ENCODE results near the gene RBM8A.

DNA sequence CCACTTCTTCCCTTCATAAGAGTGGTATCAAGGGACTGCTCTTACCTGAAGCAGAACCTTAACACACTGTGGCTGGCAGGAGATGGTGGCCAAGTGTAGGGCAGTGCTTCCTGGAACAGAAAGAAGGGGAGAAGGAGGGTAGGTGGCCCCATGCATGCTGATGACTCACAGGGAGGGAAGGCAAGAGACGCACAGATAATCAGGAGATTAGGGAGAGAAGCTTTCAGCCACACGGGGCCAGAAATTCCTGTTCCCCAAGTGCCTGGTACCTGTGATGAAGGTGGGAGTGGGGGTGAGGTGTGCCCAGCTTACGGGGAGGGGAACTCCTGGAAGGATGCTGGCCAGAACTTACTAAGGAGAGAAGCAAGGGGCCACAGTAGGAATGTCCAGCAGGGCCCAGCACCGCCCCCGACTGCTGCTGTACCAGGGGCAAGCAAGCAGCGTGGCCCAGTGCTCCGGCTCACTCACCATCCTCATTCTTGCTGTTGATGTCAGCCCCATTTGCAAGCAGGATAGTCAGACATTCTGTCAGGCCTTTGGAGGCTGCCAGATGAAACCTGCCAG is 49.3 kb downstream of the RBM8A start:
- TF ChIP-seq, protein P1, sequence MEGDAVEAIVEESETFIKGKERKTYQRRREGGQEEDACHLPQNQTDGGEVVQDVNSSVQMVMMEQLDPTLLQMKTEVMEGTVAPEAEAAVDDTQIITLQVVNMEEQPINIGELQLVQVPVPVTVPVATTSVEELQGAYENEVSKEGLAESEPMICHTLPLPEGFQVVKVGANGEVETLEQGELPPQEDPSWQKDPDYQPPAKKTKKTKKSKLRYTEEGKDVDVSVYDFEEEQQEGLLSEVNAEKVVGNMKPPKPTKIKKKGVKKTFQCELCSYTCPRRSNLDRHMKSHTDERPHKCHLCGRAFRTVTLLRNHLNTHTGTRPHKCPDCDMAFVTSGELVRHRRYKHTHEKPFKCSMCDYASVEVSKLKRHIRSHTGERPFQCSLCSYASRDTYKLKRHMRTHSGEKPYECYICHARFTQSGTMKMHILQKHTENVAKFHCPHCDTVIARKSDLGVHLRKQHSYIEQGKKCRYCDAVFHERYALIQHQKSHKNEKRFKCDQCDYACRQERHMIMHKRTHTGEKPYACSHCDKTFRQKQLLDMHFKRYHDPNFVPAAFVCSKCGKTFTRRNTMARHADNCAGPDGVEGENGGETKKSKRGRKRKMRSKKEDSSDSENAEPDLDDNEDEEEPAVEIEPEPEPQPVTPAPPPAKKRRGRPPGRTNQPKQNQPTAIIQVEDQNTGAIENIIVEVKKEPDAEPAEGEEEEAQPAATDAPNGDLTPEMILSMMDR (IDR thresholded peaks at IDR 0.05; ENCODE audit: low read depth, low read length, poor library complexity, severe bottlenecking), result no peak
- no peak for TF ChIP-seq EZH2phosphoT487 (IDR thresholded peaks at IDR 0.05; ENCODE audit: borderline replicate concordance, low read length)
